ENCODE measurements around the gene TTR.

DNA sequence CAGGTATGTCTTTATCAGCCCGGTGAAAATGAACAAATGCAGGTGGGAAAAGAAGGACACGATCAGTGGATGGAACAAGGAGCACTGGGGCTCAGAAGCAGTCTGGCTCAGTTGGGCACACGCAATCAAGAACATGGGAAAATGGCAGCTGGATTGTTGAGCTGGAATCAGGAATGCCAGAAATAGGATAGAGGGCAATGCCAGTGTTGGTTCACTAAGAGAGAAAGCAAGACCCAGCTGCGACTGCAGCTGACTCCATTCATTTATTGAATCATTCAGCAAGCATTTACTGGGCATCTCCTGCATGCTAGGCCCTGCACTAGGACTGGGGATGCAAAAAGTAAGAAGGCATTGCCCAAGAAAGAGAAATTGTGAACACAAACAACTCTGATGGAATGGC lies 13.6 kb upstream of the TTR start:
- TF ChIP-seq, protein P1, sequence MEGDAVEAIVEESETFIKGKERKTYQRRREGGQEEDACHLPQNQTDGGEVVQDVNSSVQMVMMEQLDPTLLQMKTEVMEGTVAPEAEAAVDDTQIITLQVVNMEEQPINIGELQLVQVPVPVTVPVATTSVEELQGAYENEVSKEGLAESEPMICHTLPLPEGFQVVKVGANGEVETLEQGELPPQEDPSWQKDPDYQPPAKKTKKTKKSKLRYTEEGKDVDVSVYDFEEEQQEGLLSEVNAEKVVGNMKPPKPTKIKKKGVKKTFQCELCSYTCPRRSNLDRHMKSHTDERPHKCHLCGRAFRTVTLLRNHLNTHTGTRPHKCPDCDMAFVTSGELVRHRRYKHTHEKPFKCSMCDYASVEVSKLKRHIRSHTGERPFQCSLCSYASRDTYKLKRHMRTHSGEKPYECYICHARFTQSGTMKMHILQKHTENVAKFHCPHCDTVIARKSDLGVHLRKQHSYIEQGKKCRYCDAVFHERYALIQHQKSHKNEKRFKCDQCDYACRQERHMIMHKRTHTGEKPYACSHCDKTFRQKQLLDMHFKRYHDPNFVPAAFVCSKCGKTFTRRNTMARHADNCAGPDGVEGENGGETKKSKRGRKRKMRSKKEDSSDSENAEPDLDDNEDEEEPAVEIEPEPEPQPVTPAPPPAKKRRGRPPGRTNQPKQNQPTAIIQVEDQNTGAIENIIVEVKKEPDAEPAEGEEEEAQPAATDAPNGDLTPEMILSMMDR (IDR thresholded peaks at IDR 0.05; ENCODE audit: insufficient read depth, low read length), result no peak
- TF ChIP-seq, protein P2, sequence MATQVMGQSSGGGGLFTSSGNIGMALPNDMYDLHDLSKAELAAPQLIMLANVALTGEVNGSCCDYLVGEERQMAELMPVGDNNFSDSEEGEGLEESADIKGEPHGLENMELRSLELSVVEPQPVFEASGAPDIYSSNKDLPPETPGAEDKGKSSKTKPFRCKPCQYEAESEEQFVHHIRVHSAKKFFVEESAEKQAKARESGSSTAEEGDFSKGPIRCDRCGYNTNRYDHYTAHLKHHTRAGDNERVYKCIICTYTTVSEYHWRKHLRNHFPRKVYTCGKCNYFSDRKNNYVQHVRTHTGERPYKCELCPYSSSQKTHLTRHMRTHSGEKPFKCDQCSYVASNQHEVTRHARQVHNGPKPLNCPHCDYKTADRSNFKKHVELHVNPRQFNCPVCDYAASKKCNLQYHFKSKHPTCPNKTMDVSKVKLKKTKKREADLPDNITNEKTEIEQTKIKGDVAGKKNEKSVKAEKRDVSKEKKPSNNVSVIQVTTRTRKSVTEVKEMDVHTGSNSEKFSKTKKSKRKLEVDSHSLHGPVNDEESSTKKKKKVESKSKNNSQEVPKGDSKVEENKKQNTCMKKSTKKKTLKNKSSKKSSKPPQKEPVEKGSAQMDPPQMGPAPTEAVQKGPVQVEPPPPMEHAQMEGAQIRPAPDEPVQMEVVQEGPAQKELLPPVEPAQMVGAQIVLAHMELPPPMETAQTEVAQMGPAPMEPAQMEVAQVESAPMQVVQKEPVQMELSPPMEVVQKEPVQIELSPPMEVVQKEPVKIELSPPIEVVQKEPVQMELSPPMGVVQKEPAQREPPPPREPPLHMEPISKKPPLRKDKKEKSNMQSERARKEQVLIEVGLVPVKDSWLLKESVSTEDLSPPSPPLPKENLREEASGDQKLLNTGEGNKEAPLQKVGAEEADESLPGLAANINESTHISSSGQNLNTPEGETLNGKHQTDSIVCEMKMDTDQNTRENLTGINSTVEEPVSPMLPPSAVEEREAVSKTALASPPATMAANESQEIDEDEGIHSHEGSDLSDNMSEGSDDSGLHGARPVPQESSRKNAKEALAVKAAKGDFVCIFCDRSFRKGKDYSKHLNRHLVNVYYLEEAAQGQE (IDR thresholded peaks at IDR 0.05; ENCODE audit: insufficient replicate concordance, low read depth), result no peak
- TF ChIP-seq POLR2AphosphoS5 (IDR thresholded peaks at IDR 0.05; ENCODE audit: low read depth), result no peak
- no peak for TF ChIP-seq GABPA (IDR thresholded peaks at IDR 0.05; ENCODE audit: low read depth)

All from HL-60 (cell line).